ENCODE data around the gene LOXL1.
A peak's percentile ranks its signal among the peaks of the same experiment; 100 is the strongest.

The LOXL1 gene

GRCh38 chr15:73926219-73927002 lies at the start of gene LOXL1:
Gene LOXL1, plus strand, starts transcription at chr15:73926462. Its CDS starts 322 bp downstream, at chr15:73926784.
- DNase-seq (ENCODE audit: low read depth): no peak

GRCh38 chr15:73879426-73879825 lies 46.8 kb upstream of the LOXL1 start:
- DNase-seq (ENCODE audit: low read depth): no peak

- DNase-seq (ENCODE audit: low read depth): no peak
Observed at GRCh38 chr15:73881579-73882320, 44.5 kb upstream of the LOXL1 start.

- no peak for DNase-seq (ENCODE audit: low read depth)
Observed at GRCh38 chr15:73882761-73883419, 43.4 kb upstream of the LOXL1 start.

GRCh38 chr15:73884159-73884558 lies 42.1 kb upstream of the LOXL1 start:
- DNase-seq (ENCODE audit: low read depth): no peak

GRCh38 chr15:73885954-73886700 lies 40.1 kb upstream of the LOXL1 start:
- no peak for DNase-seq (ENCODE audit: low read depth)

- DNase-seq (ENCODE audit: low read depth): no peak
Observed at GRCh38 chr15:73886717-73887345, 39.4 kb upstream of the LOXL1 start.

- no peak for DNase-seq (ENCODE audit: low read depth)
Observed at GRCh38 chr15:73887481-73887880, 38.8 kb upstream of the LOXL1 start.

- DNase-seq (ENCODE audit: low read depth): no peak
Observed at GRCh38 chr15:73888224-73889041, 37.8 kb upstream of the LOXL1 start.

GRCh38 chr15:73889053-73889761 lies 37.1 kb upstream of the LOXL1 start:
- no peak for DNase-seq (ENCODE audit: low read depth)

- DNase-seq (ENCODE audit: low read depth): no peak
Observed at GRCh38 chr15:73889762-73890124, 36.5 kb upstream of the LOXL1 start.

- DNase-seq (ENCODE audit: low read depth): no peak
Observed at GRCh38 chr15:73891328-73892315, 34.6 kb upstream of the LOXL1 start.

GRCh38 chr15:73892446-73893226 lies 33.6 kb upstream of the LOXL1 start:
- no peak for DNase-seq (ENCODE audit: low read depth)

GRCh38 chr15:73894133-73894814 lies 32.0 kb upstream of the LOXL1 start:
- no peak for DNase-seq (ENCODE audit: low read depth)

GRCh38 chr15:73897441-73898261 lies 28.6 kb upstream of the LOXL1 start:
- peak; percentile 14 for DNase-seq (ENCODE audit: low read depth)

GRCh38 chr15:73899197-73900094 lies 26.8 kb upstream of the LOXL1 start:
- DNase-seq (ENCODE audit: low read depth): no peak
